Spleen (tissue), 7 donors: ENCODE data around the gene MRTFB.

Source experiments
- POLR2A ChIP-seq, 3 donors: fragments of 450-650 bp; IDR thresholded peaks; one replicate each; pipeline ENCODE4 v1.5.1; 2017; ENCODE audit warnings: antibody characterized with exemption in 3 of 3, mild to moderate bottlenecking in 1 of 3
- POLR2AphosphoS5 ChIP-seq, 3 donors: sonication (generic); formaldehyde crosslinking; IDR thresholded peaks; one replicate each; pipeline ENCODE4 v1.5.1; 2017; ENCODE audit warnings: antibody characterized with exemption in 3 of 3
- TF ChIP-seq, protein P1 (sequence below), 11 experiments: fragments of 200-600 bp in 7 of 11; fragments of 450-650 bp in 4 of 11; sonication (generic) in 4 of 11; IDR thresholded peaks in 8 of 11; conservative IDR thresholded peaks in 3 of 11; 1 replicate in 7 of 11; 2 replicates in 4 of 11; pipeline versions ENCODE4 v1.4.0 to v1.8.0; 2016 to 2021; ENCODE audit warnings: antibody characterized with exemption in 11 of 11, inconsistent platforms in 4 of 11, mild to moderate bottlenecking in 1 of 11
- donor health status: DM: no; HTN: no; CAD: no; lungs with moderate emphysema.
- donor health status: DM: no; HTN: no; CAD: no.
- donor health status: DM: no; HTN: no; CAD: no.

DNA sequence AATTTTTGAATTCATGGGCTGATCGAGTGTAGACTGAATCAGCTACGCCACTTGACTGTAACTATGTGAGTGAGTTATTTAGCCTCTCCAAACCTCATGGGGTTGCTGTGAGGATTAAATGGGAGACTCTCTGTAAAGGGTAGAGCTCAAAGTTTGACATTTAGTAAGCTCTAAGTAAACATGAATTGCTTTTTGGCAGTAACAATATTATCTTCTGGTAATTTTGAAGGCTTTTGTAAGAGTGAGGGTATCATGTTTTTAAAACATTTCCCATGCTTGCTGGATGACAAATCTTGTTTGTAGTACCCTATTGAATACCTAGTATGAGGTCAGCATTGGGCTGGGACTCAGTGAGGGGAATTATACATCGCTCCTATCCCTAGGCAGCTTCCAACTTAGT is 35.3 kb downstream of the MRTFB start:
- TF ChIP-seq POLR2A (IDR thresholded peaks at IDR 0.05) (no peak), POLR2AphosphoS5 (IDR thresholded peaks at IDR 0.05) (no peak)
- TF ChIP-seq, protein P1, sequence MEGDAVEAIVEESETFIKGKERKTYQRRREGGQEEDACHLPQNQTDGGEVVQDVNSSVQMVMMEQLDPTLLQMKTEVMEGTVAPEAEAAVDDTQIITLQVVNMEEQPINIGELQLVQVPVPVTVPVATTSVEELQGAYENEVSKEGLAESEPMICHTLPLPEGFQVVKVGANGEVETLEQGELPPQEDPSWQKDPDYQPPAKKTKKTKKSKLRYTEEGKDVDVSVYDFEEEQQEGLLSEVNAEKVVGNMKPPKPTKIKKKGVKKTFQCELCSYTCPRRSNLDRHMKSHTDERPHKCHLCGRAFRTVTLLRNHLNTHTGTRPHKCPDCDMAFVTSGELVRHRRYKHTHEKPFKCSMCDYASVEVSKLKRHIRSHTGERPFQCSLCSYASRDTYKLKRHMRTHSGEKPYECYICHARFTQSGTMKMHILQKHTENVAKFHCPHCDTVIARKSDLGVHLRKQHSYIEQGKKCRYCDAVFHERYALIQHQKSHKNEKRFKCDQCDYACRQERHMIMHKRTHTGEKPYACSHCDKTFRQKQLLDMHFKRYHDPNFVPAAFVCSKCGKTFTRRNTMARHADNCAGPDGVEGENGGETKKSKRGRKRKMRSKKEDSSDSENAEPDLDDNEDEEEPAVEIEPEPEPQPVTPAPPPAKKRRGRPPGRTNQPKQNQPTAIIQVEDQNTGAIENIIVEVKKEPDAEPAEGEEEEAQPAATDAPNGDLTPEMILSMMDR (IDR thresholded peaks at IDR 0.05 in 8 of 11, conservative IDR thresholded peaks at IDR 0.05 in 3 of 11) = no peak
